Thymus (tissue), 11 donors: ENCODE data around the gene RAD51B. TPM values are rescaled to one million over a fixed set of nuclear protein-coding genes. Genes with fewer than 3 reads are reported as not detected.
A peak's percentile ranks its signal among the peaks of the same experiment; 100 is the strongest.

Source experiments
- DNase-seq, 9 donors: peaks; one replicate each; pipeline ENCODE4 v3.0.0-alpha.2; 2013; ENCODE audit warnings: low spot score in 9 of 9, low read depth in 6 of 9, missing footprints in 1 of 9
- H3K27ac ChIP-seq, 2 donors: one replicate each; pipeline ENCODE4 v1.5.1; 2013; ENCODE audit warnings: control low read depth in 1 of 2, low read depth in 1 of 2, low read length in 1 of 2, mild to moderate bottlenecking in 1 of 2, moderate library complexity in 1 of 2
- H3K27me3 ChIP-seq, 2 donors: one replicate each; pipeline ENCODE4 v1.5.1; 2013; ENCODE audit warnings: low read length in 1 of 2; ENCODE audit not compliant: control insufficient read depth in 2 of 2, insufficient read depth in 1 of 2
- H3K36me3 ChIP-seq, 2 donors: one replicate each; pipeline ENCODE4 v1.5.1; 2013; ENCODE audit warnings: low read length in 1 of 2, mild to moderate bottlenecking in 1 of 2, moderate library complexity in 1 of 2; ENCODE audit not compliant: control insufficient read depth in 2 of 2, insufficient read depth in 2 of 2
- H3K4me1 ChIP-seq, 2 donors: one replicate each; pipeline ENCODE4 v1.5.1; 2013; ENCODE audit warnings: low read length in 2 of 2; ENCODE audit not compliant: control insufficient read depth in 2 of 2, insufficient read depth in 2 of 2
- H3K4me3 ChIP-seq, 2 donors: one replicate each; pipeline ENCODE4 v1.5.1; 2013; ENCODE audit warnings: low read length in 2 of 2, control low read depth in 1 of 2, mild to moderate bottlenecking in 1 of 2
- H3K9me3 ChIP-seq, 2 donors: one replicate each; pipeline ENCODE4 v1.5.1; 2013; ENCODE audit warnings: low read length in 1 of 2, mild to moderate bottlenecking in 1 of 2; ENCODE audit not compliant: control insufficient read depth in 2 of 2, insufficient read depth in 1 of 2
- WGBS: extraction: QIAGEN DNeasy Blood & Tissue Kit; methylation state at CpG from one replicate; pipeline ENCODE4 v1.1.7; 2013; 5-methylcytosine and 5-hydroxymethylcytosine counted together
- polyA plus RNA-seq: library from polyadenylated mRNA; stranded (reverse); fragments of 200-250 nt; gene quantifications from one replicate; pipeline ENCODE4 v1.2.3, GENCODE V29; 2013
- total RNA-seq: library from RNA; stranded (reverse); fragments of 120-200 nt; gene quantifications from one replicate; pipeline ENCODE4 v1.2.4, GENCODE V29; 2013
- donor health status: healthy.

RAD51B gene
- total and polyA plus RNA-seq, 2 donors: 7.8 to 17.8 TPM

- no peak overlapping the region for H3K27ac ChIP-seq
- DNase-seq: no peak
- H3K36me3 ChIP-seq: no peaks in the 10 kb centered on the region
- H3K4me1 ChIP-seq: peaks cover 0 to 73% of the 10 kb centered on the region in 2 donors
- WGBS: 83% methylated on average over 7 of the region's 7 CpGs
- H3K9me3 ChIP-seq: peaks cover 0 to 7% of the 10 kb centered on the region in 2 donors
- H3K27me3 ChIP-seq: peaks cover 0 to 15% of the 10 kb centered on the region in 2 donors
- H3K4me3 ChIP-seq: no peak overlapping the region
Observed at GRCh38 chr14:68625366-68626090, 805.9 kb downstream of the RAD51B start.

DNA sequence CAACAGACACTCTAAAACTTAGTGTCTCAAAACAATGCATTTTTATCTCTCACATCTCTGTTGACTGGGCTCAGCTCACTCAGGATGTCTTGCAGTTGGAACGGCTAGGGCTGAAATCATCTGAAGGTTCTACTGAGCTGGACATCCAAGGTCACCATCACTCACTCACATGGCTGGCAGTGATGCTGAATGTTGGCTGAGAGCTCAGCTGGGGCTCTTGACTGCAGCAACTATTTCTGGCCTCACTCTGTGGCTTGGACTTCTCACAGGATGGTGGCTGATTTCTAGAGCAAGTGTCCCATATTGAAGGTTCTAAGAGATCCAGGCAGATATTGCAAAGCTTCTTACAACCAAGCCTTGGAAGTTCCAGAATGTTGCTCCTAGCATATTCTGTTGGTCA, 806.8 kb downstream of the RAD51B start:
- Histone ChIP-seq H3K27me3 (peaks cover 0 to 15% of the 10 kb centered on the region in 2 donors), H3K9me3 (peaks cover 0 to 7% of the 10 kb centered on the region in 2 donors), H3K4me1 (peaks cover 0 to 72% of the 10 kb centered on the region in 2 donors), H3K36me3 (no peaks in the 10 kb centered on the region), H3K4me3 (no peak overlapping the region), H3K27ac (no peak overlapping the region)
- WGBS: 95% methylated on average over 1 of the region's 1 CpG
- DNase-seq: no peak

DNA sequence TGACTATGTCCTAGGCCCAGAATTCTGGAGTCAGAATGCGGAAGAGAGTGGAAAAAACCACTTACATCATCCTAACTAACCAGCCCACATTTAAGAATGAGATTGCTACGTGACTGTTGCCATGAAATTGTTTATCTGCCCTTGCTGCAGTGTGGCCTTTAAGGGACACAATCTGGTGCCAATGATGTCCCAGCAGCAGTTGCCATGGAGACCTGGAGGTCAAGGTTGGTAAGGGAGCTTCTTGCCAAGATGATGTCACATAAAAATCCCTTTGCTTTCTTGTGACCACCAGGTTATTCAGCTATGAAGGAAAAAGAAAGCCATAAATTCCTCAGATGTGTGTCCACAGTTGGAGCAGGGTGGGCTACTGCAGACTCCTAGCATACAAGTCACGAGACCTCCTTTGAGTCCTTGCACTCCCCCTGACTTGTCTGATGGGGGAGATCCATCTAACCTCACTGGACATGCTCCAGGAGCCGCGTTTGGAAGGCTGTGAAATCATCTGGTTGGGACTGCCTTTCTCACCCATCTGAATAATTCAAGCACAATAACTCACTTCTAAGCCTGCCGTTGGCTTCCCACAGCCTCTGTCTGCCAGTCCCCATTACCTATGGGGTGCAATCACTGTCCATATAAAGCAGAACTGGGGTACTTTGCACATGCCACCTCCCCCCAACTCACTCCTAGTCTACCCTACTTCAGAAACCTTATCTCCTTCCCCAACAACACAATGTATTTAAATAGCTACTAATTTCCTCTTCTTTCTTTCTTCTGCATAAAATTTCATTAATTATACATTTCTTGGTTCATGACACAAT, 807.7 kb downstream of the RAD51B start:
- no peak overlapping the region for H3K27ac ChIP-seq
- H3K36me3 ChIP-seq: no peaks in the 10 kb centered on the region
- H3K9me3 ChIP-seq: peaks cover 0 to 7% of the 10 kb centered on the region in 2 donors
- peaks cover 0 to 15% of the 10 kb centered on the region in 2 donors for H3K27me3 ChIP-seq
- no peak overlapping the region for H3K4me3 ChIP-seq
- peaks cover 0 to 66% of the 10 kb centered on the region in 2 donors for H3K4me1 ChIP-seq
- WGBS: 97% methylated on average over 6 of the region's 6 CpGs
- no peak for DNase-seq

DNA sequence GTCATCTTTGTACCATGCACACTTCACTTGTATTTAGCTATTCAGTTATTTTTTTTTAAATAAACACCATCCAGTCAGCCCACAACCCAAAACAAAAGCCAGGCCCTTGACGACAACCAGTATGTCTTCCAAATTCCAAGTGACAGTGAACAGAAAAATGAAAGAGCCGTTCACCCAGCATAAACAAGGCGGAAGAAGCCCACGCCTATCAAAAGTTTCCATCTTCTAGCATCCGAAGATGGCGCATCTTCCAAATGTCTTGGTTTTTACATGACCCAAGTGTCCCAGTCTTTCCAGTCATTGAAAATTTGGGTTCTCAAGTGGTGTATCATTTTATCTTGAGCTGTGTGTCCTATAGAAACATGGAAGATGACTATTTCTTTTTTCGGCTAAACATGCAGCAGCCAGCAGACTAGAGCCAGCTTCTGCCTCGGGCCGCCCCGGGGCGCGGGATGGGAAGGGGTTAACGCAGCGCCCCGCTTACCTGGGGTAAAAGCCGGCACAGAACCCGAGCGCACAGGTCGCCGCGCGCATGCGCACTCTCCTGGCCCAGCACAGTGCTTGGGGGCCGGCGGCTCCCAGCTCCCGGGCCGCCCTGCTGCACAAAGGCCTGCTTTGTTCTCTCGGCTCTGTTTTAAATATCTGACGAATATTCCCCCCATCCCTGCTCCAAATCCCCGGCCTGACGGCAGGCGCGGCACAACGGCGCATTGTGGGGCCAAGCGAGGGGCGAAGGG, 808.5 kb downstream of the RAD51B start:
- Histone ChIP-seq H3K36me3 (no peaks in the 10 kb centered on the region), H3K27ac (peak overlapping the region; percentile 6 to 48), H3K4me1 (peaks cover 0 to 60% of the 10 kb centered on the region in 2 donors), H3K4me3 (peak overlapping the region; percentile 14 to 43), H3K27me3 (peaks cover 0 to 15% of the 10 kb centered on the region in 2 donors), H3K9me3 (peaks cover 0 to 7% of the 10 kb centered on the region in 2 donors)
- WGBS: 69% methylated on average over 37 of the region's 37 CpGs
- peak in 7 of 9 donors; percentile 49 to 84 (median 73) for DNase-seq

DNA sequence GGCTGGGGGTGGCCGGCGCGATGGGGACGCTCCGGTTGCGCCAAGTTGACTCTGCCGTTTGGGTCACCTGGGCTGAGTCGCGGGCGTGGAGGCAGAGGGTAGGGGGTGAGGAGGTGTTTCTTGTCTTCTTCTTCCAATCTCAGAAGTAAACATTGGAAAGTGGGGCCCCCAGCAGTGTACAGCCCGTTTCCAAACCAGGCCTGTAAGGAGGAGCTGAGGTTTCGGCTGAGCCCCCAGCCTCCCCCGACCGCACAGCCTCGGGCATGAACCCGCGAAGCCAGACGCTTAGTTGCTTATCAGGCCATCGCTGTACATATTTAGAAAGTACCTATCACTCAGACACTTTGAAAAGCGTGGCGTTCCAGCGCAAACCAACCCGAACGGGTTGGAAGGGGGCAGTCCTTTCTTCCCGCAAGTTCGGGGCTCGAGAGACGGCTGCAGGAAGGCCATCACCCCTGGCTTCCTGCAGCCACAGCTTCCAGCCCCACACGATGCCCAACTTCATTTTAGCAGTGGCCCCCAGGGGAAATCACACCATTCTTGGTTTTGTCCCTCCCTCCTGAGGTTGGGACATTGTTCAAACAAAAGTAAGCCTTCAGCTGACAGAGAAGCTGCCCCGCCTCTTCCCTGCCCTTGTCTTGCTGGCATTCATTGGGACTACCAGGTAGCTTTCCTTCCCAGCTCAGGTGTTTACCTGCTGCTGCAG, 809.2 kb downstream of the RAD51B start:
- H3K4me1 ChIP-seq: peaks cover 0 to 61% of the 10 kb centered on the region in 2 donors
- H3K9me3 ChIP-seq: peaks cover 0 to 7% of the 10 kb centered on the region in 2 donors
- WGBS: 70% methylated on average over 30 of the region's 30 CpGs
- H3K27me3 ChIP-seq: peaks cover 0 to 15% of the 10 kb centered on the region in 2 donors
- H3K4me3 ChIP-seq: peak overlapping the region; percentile 14 to 43
- peak overlapping the region; percentile 37 to 48 for H3K27ac ChIP-seq
- no peaks in the 10 kb centered on the region for H3K36me3 ChIP-seq
- peak in 4 of 9 donors; percentile 13 to 74 (median 48) for DNase-seq

- 96% methylated on average over 8 of the region's 8 CpGs for WGBS
- Histone ChIP-seq H3K36me3 (no peaks in the 10 kb centered on the region), H3K4me1 (peaks cover 0 to 52% of the 10 kb centered on the region in 2 donors), H3K4me3 (no peak overlapping the region), H3K27ac (no peak overlapping the region), H3K27me3 (peaks cover 0 to 15% of the 10 kb centered on the region in 2 donors), H3K9me3 (peaks cover 0 to 3% of the 10 kb centered on the region in 2 donors)
- no peak for DNase-seq
Observed at GRCh38 chr14:68630081-68630571, 810.5 kb downstream of the RAD51B start.

DNA sequence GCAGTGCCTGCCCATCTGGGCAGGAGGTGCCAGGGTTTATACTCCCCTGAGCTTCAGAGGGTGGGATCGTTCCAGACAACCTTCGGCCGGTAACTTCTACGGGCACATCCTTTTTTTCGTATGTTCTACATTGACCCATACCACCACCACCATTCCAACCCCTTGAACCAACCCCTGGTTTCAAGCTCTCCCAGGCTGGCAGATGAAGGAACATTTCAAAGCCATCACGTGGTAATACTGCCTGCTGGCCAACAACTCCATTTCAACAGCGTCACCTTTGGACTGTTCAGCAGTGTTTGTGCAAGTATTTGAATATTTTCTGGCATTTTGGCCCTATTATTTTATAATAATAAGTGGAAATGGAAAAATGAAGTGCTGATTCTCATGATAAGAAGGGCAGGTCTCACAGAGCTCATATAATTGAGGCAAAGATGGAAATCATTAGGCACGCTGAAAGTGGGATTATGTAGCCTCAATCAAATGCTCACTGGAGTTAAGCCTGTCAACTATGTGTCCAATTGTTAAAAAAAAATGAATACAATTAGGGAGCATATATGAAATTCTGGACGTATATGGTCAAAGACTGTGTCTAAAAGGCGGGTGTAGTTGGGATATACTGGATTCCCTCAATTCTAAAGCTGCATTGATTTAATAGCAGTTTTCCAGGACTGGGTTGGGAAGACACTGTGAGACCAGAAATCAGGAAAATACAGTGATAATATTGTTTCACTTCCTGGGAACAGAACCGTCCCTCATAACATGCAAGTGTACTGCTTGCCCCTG, 811.2 kb downstream of the RAD51B start:
- peaks cover 0 to 3% of the 10 kb centered on the region in 2 donors for H3K9me3 ChIP-seq
- DNase-seq: no peak
- peaks cover 0 to 15% of the 10 kb centered on the region in 2 donors for H3K27me3 ChIP-seq
- H3K4me3 ChIP-seq: no peak overlapping the region
- H3K36me3 ChIP-seq: no peaks in the 10 kb centered on the region
- H3K27ac ChIP-seq: no peak overlapping the region
- WGBS: 97% methylated on average over 11 of the region's 11 CpGs
- H3K4me1 ChIP-seq: peaks cover 0 to 51% of the 10 kb centered on the region in 2 donors
